Trophoblast cell (in vitro differentiated cells and primary cell): Measurements from ENCODE around the gene ITGA11.

Experiments
- DNase-seq, 2 donors: peaks; one replicate each; pipeline ENCODE4 v3.0.0-alpha.2; 2016
- H2AFZ ChIP-seq: 2 replicates; pipeline ENCODE4 v1.6.1; 2013; ENCODE audit warnings: low read length, moderate library complexity, mild to moderate bottlenecking; ENCODE audit not compliant: insufficient read depth, poor library complexity
- H2AK5ac ChIP-seq: 2 replicates; pipeline ENCODE4 v1.6.1; 2013; ENCODE audit warnings: mild to moderate bottlenecking, low read length
- H2BK120ac ChIP-seq: 2 replicates; pipeline ENCODE4 v1.6.1; 2013; ENCODE audit warnings: low read length, mild to moderate bottlenecking, moderate library complexity; ENCODE audit not compliant: insufficient read depth, poor library complexity
- H2BK12ac ChIP-seq: 2 replicates; pipeline ENCODE4 v1.6.1; 2013; ENCODE audit warnings: mild to moderate bottlenecking, low read length, moderate library complexity
- H2BK5ac ChIP-seq: 2 replicates; pipeline ENCODE4 v1.6.1; 2013; ENCODE audit warnings: low read length, low read depth, moderate library complexity, mild to moderate bottlenecking; ENCODE audit not compliant: poor library complexity
- H3K14ac ChIP-seq: 2 replicates; pipeline ENCODE4 v1.6.1; 2013; ENCODE audit warnings: mild to moderate bottlenecking, low read length
- H3K18ac ChIP-seq: 2 replicates; pipeline ENCODE4 v1.6.1; 2013; ENCODE audit warnings: mild to moderate bottlenecking, low read length
- H3K23ac ChIP-seq: 2 replicates; pipeline ENCODE4 v1.6.1; 2013; ENCODE audit warnings: low read length
- H3K27ac ChIP-seq: 2 replicates; pipeline ENCODE4 v1.5.1; 2013; ENCODE audit warnings: low read depth, mild to moderate bottlenecking, inconsistent platforms, low read length, moderate library complexity
- H3K27me3 ChIP-seq: 2 replicates; pipeline ENCODE4 v1.6.1; 2013; ENCODE audit warnings: inconsistent platforms, mild to moderate bottlenecking, low read length, moderate library complexity; ENCODE audit not compliant: insufficient read depth
- H3K36me3 ChIP-seq, 2 experiments: 1 replicate in 1 of 2; 2 replicates in 1 of 2; pipeline ENCODE4 v1.6.1; 2013; ENCODE audit warnings: low read length in 2 of 2, mild to moderate bottlenecking in 2 of 2, moderate library complexity in 1 of 2; ENCODE audit not compliant: insufficient read depth in 2 of 2, control insufficient read depth in 1 of 2
- H3K4ac ChIP-seq: 2 replicates; pipeline ENCODE4 v1.6.1; 2013; ENCODE audit warnings: low read depth, mild to moderate bottlenecking, low read length, moderate library complexity
- H3K4me1 ChIP-seq, 2 experiments: 1 replicate in 1 of 2; 2 replicates in 1 of 2; pipeline ENCODE4 v1.6.1; 2013; ENCODE audit warnings: low read length in 2 of 2, mild to moderate bottlenecking in 2 of 2, moderate library complexity in 1 of 2; ENCODE audit not compliant: insufficient read depth in 2 of 2, control insufficient read depth in 1 of 2
- H3K4me2 ChIP-seq: 2 replicates; pipeline ENCODE4 v1.6.1; 2013; ENCODE audit warnings: inconsistent platforms, mild to moderate bottlenecking, low read length, moderate library complexity
- H3K4me3 ChIP-seq: 2 replicates; pipeline ENCODE4 v1.5.1; 2013; ENCODE audit warnings: mild to moderate bottlenecking, low read depth, low read length, inconsistent platforms
- H3K79me1 ChIP-seq: one replicate; pipeline ENCODE4 v1.6.1; 2013; ENCODE audit warnings: low read length
- H3K79me2 ChIP-seq: 2 replicates; pipeline ENCODE4 v1.6.1; 2013; ENCODE audit warnings: low read length, mild to moderate bottlenecking; ENCODE audit not compliant: control insufficient read depth, insufficient read depth, poor library complexity
- H3K9ac ChIP-seq: 2 replicates; pipeline ENCODE4 v1.6.1; 2013; ENCODE audit warnings: mild to moderate bottlenecking, low read length
- H3K9me3 ChIP-seq: 2 replicates; pipeline ENCODE4 v1.6.1; 2013; ENCODE audit warnings: low read depth, mild to moderate bottlenecking, control low read depth, inconsistent platforms, low read length; ENCODE audit not compliant: insufficient read depth
- H4K12ac ChIP-seq: 2 replicates; pipeline ENCODE4 v1.6.1; 2013; ENCODE audit warnings: low read depth, mild to moderate bottlenecking, low read length, moderate library complexity
- H4K8ac ChIP-seq: 2 replicates; pipeline ENCODE4 v1.6.1; 2013; ENCODE audit warnings: low read depth, mild to moderate bottlenecking, low read length, moderate library complexity
- H4K91ac ChIP-seq: one replicate; pipeline ENCODE4 v1.6.1; 2013; ENCODE audit warnings: low read depth, mild to moderate bottlenecking, low read length, moderate library complexity
- WGBS: extraction: QIAGEN DNeasy Blood & Tissue Kit; methylation state at CpG from one replicate; pipeline ENCODE4 v1.1.7; 2013; ENCODE audit warnings: missing lambda C conversion rate; ENCODE audit not compliant: insufficient read length, insufficient coverage; ENCODE audit errors: extremely low coverage; 5-methylcytosine and 5-hydroxymethylcytosine counted together

Gene ITGA11

GRCh38 chr15:68261980-68262379 lies 170.0 kb downstream of the ITGA11 start:
- Histone ChIP-seq H3K4me1 (no peaks in the 10 kb centered on the region), H3K18ac (no peak overlapping the region), H3K9me3 (no peaks in the 10 kb centered on the region), H3K27ac (no peak overlapping the region), H3K79me2 (no peaks in the 10 kb centered on the region), H3K4ac (no peak overlapping the region), H3K23ac (no peak overlapping the region), H4K8ac (no peak overlapping the region), H3K9ac (no peak overlapping the region), H4K91ac (no peak overlapping the region), H3K4me3 (no peak overlapping the region), H2BK5ac (no peak overlapping the region), H3K79me1 (peaks cover 2% of the 10 kb centered on the region), H3K36me3 (no peaks in the 10 kb centered on the region), H2AK5ac (no peak overlapping the region), H2AFZ (no peak overlapping the region), H4K12ac (no peak overlapping the region), H3K4me2 (no peak overlapping the region), H3K27me3 (no peaks in the 10 kb centered on the region), H3K14ac (no peak overlapping the region), H2BK120ac (no peak overlapping the region), H2BK12ac (no peak overlapping the region)
- no CpG with 5 or more reads among the region's 3 CpGs for WGBS
- DNase-seq: no peak

- Histone ChIP-seq H3K9me3 (no peaks in the 10 kb centered on the region), H2AFZ (no peak overlapping the region)
Measured at GRCh38 chr15:68261241-68261640, 170.7 kb downstream of the ITGA11 start.

GRCh38 chr15:68259883-68260282 lies 172.1 kb downstream of the ITGA11 start:
- H3K9me3 ChIP-seq: no peaks in the 10 kb centered on the region
- no CpG with 5 or more reads among the region's 2 CpGs for WGBS
- no peak overlapping the region for H4K8ac ChIP-seq
- H3K14ac ChIP-seq: no peak overlapping the region
- H3K23ac ChIP-seq: no peak overlapping the region
- no peak overlapping the region for H2BK5ac ChIP-seq
- H3K18ac ChIP-seq: no peak overlapping the region
- H3K4ac ChIP-seq: no peak overlapping the region
- H3K27me3 ChIP-seq: no peaks in the 10 kb centered on the region
- no peak overlapping the region for H3K27ac ChIP-seq
- DNase-seq: no peak
- peaks cover 0 to 2% of the 10 kb centered on the region in 2 experiments for H3K4me1 ChIP-seq
- H3K4me2 ChIP-seq: no peak overlapping the region
- peak overlapping the region; percentile 61 for H3K9ac ChIP-seq
- H3K79me1 ChIP-seq: peaks cover 8% of the 10 kb centered on the region
- no peak overlapping the region for H2AFZ ChIP-seq
- no peak overlapping the region for H2BK12ac ChIP-seq
- no peak overlapping the region for H4K91ac ChIP-seq
- H4K12ac ChIP-seq: no peak overlapping the region
- H3K79me2 ChIP-seq: peaks cover 4% of the 10 kb centered on the region
- no peak overlapping the region for H2BK120ac ChIP-seq
- no peaks in the 10 kb centered on the region for H3K36me3 ChIP-seq
- no peak overlapping the region for H2AK5ac ChIP-seq
- H3K4me3 ChIP-seq: no peak overlapping the region

More at GRCh38 chr15:68261241-68261640, 170.7 kb downstream of the ITGA11 start:
- Histone ChIP-seq H4K91ac (no peak overlapping the region), H3K79me1 (peaks cover 8% of the 10 kb centered on the region), H2BK120ac (no peak overlapping the region), H3K18ac (no peak overlapping the region), H3K4me3 (no peak overlapping the region), H3K4me1 (peaks cover 0 to 2% of the 10 kb centered on the region in 2 experiments), H3K79me2 (peaks cover 4% of the 10 kb centered on the region), H3K36me3 (no peaks in the 10 kb centered on the region), H4K8ac (no peak overlapping the region), H2BK5ac (no peak overlapping the region), H3K23ac (no peak overlapping the region), H2AK5ac (no peak overlapping the region), H4K12ac (no peak overlapping the region), H3K4me2 (no peak overlapping the region), H3K4ac (no peak overlapping the region), H3K9ac (no peak overlapping the region), H3K27me3 (no peaks in the 10 kb centered on the region), H2BK12ac (no peak overlapping the region), H3K27ac (no peak overlapping the region), H3K14ac (no peak overlapping the region)
- no peak for DNase-seq
- no CpG with 5 or more reads among the region's 3 CpGs for WGBS

GRCh38 chr15:68258692-68259091 lies 173.3 kb downstream of the ITGA11 start:
- WGBS: no CpG with 5 or more reads among the region's 4 CpGs
- Histone ChIP-seq H2AK5ac (no peak overlapping the region), H3K4me2 (no peak overlapping the region), H2BK5ac (no peak overlapping the region), H4K91ac (no peak overlapping the region), H3K79me2 (peaks cover 4% of the 10 kb centered on the region), H3K9ac (no peak overlapping the region), H3K79me1 (peaks cover 8% of the 10 kb centered on the region), H3K23ac (no peak overlapping the region), H3K4me1 (peaks cover 0 to 2% of the 10 kb centered on the region in 2 experiments), H2BK120ac (no peak overlapping the region), H3K27ac (no peak overlapping the region), H3K14ac (no peak overlapping the region), H3K18ac (no peak overlapping the region), H3K36me3 (no peaks in the 10 kb centered on the region), H3K4ac (no peak overlapping the region), H4K12ac (no peak overlapping the region), H4K8ac (no peak overlapping the region), H3K27me3 (no peaks in the 10 kb centered on the region), H2AFZ (no peak overlapping the region), H3K9me3 (no peaks in the 10 kb centered on the region), H3K4me3 (no peak overlapping the region), H2BK12ac (peak overlapping the region; percentile 65)
- no peak for DNase-seq
